ENCODE results near the gene GSTCD. TPM values are rescaled to one million over a fixed set of nuclear protein-coding genes. Genes with fewer than 3 reads are reported as not detected.
A peak's percentile ranks its signal among the peaks of the same experiment; 100 is the strongest.
"Not testable (repeated sequence)": the region's sequence is repeated elsewhere in the genome, so short reads cannot be mapped to it uniquely, and the experiment has no call there.

GSTCD gene
- total RNA-seq = 14.7 TPM

DNA sequence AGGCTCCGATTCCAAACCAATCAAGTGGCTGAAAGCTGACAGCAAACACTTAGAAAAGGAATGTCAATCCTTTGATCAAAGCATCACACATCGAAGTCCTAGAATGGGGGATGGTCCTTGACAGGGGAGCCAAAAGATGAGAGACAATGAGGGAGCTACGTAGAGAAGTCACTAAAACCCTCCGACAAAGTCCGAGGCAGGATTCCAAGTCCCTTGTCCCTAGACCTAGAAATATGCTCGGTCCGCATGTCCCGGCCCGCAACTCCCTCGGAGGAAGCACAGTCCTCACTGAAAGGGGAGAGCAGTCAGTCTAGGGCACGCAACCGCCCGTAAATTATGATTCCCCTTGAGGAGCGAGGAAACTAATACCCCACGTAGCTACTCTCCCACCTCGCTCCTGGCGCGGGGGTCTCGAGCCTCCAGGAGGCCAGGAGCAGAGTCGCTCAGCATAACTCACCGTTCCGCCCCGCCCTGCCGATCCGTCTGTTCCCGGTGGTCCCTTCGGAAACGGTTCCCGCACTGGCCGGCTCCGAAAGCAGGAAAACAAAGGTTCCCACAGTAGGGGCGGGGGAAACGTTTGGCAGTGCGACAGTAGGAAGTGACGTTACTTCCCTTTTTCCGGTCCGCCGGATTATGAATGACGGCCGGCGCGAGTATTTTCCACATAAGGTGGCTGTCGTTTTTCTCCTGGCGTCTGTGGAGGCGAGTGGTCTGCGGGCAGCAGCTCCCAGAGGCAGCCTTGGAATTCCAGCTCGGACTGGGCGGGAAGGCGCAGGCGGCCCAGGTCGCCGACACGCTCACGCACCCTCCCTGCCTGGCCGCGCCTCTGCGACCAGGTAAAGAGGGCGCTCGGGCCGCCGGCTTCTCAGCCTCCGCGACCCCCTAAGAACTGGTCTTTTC lies at the start of gene GSTCD, which contains the start of gene INTS12:
Gene GSTCD, plus strand, starts transcription at position 604 of the 900 bp plus-strand sequence. CDS start 8,830 bp downstream, outside the sequence.
Gene INTS12, minus strand, starts transcription at position 509 of the 900 bp plus-strand sequence. CDS start 8,684 bp downstream, outside the sequence.
- peak; percentile 99 for ATAC-seq

GRCh38 chr4:105659190-105659589 lies 49.4 kb upstream of the GSTCD start:
- peak; percentile 68 for ATAC-seq

GRCh38 chr4:105661028-105661427 lies 47.6 kb upstream of the GSTCD start:
- no peak for ATAC-seq

DNA sequence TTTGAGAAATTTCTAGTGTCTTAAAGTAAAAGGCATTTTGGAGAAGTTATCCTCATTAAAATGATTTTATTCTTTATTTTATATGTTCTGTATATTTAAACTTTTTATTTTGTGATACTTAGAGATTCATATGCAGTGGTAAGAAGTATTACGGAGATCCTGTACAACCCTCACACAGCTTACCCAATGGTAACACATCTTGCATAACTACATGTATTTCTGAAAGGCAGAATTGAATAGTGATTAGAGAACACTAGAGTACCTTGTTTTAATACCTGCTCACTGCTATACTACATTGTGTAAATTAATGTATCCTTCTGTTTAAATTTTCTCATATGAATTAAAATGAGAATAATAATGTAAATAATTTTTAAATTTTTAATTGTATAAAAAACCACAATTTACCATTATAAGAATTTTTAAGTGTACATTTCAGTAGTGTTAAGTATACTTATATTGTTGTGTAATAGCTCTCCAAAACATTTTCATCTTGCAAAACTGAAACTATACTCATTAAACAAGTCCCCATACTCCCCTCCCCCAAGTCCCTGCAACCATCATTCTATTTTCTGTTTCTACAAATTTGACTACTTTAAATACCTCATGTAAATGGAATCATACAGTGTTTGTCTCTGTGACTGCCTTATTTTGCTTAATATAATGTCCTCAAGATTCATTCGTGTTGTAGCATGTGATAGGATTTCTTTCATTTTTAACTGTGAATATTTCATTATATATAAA lies 45.5 kb upstream of the GSTCD start:
- no peak for ATAC-seq

DNA sequence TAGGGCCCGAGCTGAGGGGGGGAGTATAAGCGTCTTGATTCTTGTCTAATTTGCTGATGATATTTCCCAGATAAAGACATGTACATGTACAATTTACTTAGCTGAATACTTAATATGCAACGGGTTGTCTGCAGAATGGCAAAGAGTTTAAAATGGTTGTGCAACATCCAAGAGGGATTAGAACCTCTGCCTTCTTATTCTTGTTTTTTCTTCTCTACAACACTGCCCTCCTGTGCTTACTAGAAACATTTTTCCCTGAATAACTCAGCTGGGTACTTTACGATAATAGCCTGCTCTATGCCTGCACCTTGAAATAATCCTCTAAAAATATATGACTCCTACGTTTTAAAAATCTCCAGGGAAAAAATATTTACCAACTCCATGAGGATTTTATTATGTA lies 41.9 kb upstream of the GSTCD start:
- ATAC-seq = peak; percentile 83

GRCh38 chr4:105670684-105671083 lies 37.9 kb upstream of the GSTCD start:
- ATAC-seq = no peak

GRCh38 chr4:105671301-105671700 lies 37.3 kb upstream of the GSTCD start:
- ATAC-seq = no peak

GRCh38 chr4:105674011-105674410 lies 34.6 kb upstream of the GSTCD start:
- ATAC-seq = no peak

GRCh38 chr4:105677709-105678108 lies 30.9 kb upstream of the GSTCD start:
- no peak for ATAC-seq

DNA sequence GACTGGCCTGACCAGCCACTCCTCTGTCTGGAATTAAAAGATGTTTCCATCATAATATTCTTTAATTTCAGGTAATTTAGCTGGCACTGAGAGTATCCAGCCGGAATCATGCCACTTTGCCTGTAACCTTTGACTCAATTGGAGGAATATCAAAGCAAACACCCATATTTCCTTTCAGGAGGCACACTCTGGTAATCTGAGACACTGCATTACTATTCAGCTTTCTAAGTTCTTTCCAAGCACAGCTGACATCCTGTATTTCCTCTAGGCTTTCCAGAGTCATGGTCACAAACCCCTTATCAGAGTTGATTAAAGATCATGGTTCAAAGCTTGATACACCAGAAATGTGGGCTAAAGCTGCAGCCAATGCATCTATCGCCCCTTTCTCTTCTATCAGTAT lies 29.4 kb upstream of the GSTCD start:
- ATAC-seq = no peak

- peak; percentile 79 for ATAC-seq
Measured at GRCh38 chr4:105683038-105683437, 25.5 kb upstream of the GSTCD start.

GRCh38 chr4:105686571-105686970 lies 22.0 kb upstream of the GSTCD start:
- no peak for ATAC-seq

DNA sequence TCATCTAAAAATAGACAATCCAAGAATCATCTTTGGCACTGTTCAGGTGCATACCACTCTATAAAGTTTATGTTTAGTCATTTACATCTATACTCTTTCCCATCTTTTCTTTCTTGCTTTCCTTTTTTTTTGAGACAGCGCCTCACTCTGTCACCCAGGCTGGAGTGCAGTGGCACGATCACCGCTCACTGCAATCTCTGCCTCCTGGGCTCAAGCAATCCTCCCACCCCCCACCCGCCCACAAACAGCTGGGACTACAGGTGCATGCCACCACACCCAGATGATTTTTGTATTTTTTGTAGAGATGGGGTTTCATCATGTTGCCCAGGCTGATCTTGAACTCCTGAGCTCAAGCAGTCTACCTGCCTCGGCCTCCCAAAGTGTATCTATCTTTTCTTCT lies 13.8 kb upstream of the GSTCD start:
- ATAC-seq = not testable (repeated sequence)

GRCh38 chr4:105695832-105696231 lies 12.8 kb upstream of the GSTCD start:
- ATAC-seq = not testable (repeated sequence)

DNA sequence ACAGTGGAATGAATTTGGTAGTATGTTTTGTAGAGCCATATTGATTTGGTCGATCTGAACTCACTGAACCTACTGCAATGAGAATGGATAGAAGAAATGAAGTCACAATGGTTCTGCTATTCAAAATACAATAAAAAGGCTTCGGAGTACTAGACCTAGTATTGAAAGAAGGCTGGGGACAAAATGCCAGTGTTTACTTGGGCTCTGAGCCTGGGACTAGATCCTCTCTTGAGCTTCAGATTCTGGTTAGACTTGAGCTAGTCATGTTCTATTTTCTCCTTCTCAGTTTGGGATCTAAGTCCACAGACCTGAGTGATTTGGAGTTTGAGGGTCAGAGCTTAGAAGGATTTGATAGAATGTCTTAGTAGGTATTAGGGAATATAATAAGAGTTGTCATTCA lies 10.0 kb upstream of the GSTCD start:
- no peak for ATAC-seq

- ATAC-seq = no peak
Measured at GRCh38 chr4:105707782-105708180, 803 bp upstream of the GSTCD start.

DNA sequence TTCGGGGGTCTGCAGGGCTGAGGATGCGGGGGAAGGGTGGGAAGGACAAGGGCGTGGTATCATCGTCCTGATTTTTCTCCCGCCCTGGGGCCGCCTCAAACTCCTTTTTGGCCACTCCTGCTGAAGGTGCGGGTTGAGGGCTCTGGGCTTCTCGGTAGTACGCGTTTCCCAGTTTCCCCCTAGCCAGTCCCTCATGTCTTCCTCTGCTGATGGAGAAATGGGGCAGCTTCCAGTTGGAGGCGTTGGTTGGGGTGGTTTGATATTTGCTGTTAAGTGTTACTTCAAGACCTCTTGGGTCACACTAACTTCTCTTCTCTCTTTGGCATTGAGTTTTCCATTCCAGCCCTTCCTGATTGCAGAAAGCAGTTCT lies 482 bp downstream of the GSTCD start:
- ATAC-seq = peak; percentile 36

- no peak for ATAC-seq
Measured at GRCh38 chr4:105710012-105710600, 1.5 kb downstream of the GSTCD start.

- ATAC-seq = no peak
Measured at GRCh38 chr4:105710678-105711077, 2.1 kb downstream of the GSTCD start.

DNA sequence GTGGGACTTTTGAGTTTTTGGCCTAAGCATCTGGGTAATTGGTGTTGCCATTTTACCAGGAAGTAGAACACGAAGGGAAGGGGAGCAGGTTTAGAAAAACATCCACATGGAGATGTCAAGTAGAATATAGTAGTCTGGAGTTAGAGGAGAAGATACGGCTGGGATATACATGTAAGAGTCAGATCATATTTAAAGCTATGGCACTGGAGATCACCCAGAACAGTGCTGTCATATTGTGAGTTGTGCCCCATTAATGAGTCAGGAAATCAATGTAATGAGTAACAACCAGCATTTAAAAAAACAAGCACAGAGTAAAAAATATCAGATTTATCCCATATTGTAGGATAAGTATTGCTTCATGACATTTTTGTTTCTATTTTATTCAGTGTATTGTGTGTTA lies 4.2 kb downstream of the GSTCD start:
- no peak for ATAC-seq

GRCh38 chr4:105714071-105714521 lies 5.5 kb downstream of the GSTCD start:
- ATAC-seq = peak; percentile 35

DNA sequence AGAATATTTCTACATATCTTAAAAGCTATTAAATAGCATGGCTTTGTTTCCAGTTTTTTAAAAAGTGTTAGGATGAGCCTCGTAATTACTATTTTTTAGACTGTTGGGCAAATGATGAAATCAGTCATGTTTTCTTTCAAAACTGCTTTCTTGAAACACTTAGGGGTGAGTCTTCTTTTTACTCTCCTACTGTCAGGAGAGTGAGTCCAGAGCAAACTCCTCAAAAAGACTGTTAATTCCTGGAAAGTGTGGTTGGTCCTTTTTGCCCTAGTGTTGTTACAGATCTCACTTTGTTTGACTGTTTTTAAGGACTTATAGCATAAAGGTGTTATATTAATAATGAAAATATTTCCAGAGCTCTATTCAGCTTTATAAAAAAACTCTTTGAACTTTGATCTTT lies 6.3 kb downstream of the GSTCD start:
- no peak for ATAC-seq

GRCh38 chr4:105715692-105716278 lies 7.2 kb downstream of the GSTCD start:
- ATAC-seq = no peak
